ENCODE data around the gene KLHL11. TPM values are rescaled to one million over a fixed set of nuclear protein-coding genes. Genes with fewer than 3 reads are reported as not detected.

KLHL11 gene
- total and polyA plus RNA-seq, 2 of the 8 experiments (the other 6 are each of a cell fraction or from before 2014, with no cell fraction given) = 4.2 to 13.7 TPM

DNA sequence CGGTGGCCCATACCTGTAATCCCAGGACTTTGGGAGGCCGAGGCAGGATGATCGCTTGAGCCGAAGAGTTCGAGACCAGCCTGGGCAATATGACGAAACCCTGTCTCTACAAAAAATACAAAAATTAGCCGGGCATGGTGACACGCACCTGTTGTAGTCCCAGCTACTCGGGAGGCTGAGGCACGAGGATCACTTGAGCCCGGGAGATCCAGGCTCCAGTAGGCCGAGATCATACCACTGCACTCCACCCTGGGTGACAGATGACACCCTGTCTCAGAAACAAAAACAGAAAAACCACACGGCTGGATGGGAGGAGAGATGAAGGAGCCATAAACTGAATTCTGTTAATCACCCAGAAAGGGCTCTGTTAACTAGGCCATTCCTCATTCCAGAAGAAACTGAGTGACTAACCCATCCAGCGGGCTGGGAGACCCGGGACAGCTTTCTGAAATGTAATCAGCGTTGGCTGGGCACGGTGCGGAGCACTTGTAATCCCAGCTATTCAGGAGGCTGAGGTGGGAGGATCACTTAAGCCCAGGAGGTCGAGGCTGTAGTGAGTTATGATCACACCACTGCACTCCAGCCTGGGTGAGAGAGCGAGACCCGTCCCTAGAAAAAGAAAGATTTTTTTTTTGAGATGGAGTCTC is 28.6 kb downstream of the KLHL11 start:
- Histone ChIP-seq H3K79me1 (ENCODE audit: low read depth, low read length) (peaks cover 5% of the 10 kb centered on the region; the same call in 1 of the 2 replicates), H3K18ac (ENCODE audit: extremely low read depth, low read length) (no peak overlapping the region), H4K20me1 (replicated peaks in 1 of 2; ENCODE audit: control insufficient read depth in 1 of 2, insufficient read depth in 2 of 2, low read length in 2 of 2) (no peaks in the 10 kb centered on the region), H3K4me2 (ENCODE audit: insufficient read depth in 1 of 2, low read depth in 2 of 2, low read length in 2 of 2) (peak overlapping the region; percentile 80 to 83), H3K23me2 (ENCODE audit: low read depth, low read length) (peaks cover 6% of the 10 kb centered on the region; the same call in 1 of the 2 replicates), H2BK5ac (ENCODE audit: low read depth, low read length) (no peak overlapping the region), H3K9me3 (ENCODE audit: insufficient read depth in 2 of 2, low read depth in 1 of 2, low read length in 1 of 2) (no peaks in the 10 kb centered on the region), H2AFZ (ENCODE audit: low read length) (peak overlapping the region; percentile 99), H4K8ac (ENCODE audit: extremely low read depth, insufficient read depth, low read length) (peak overlapping the region; percentile 45; the same call in 1 of the 2 replicates), H4K5ac (ENCODE audit: insufficient read length, low read depth, low read length) (no peak overlapping the region), H3K9ac (replicated peaks in 1 of 4; ENCODE audit: extremely low read depth in 1 of 4, low read depth in 3 of 4, low read length in 3 of 4) (0 out of 7 replicates have a peak overlapping the region, but pooled peaks of 1 of the 4 experiments have one; percentile 9), H3K27ac (ENCODE audit: low read depth, low read length) (no peak overlapping the region), H3K79me2 (ENCODE audit: control insufficient read depth in 1 of 2, insufficient read depth in 2 of 2, low read length in 2 of 2) (no peaks in the 10 kb centered on the region), H2BK120ac (replicated peaks; ENCODE audit: low read depth, low read length) (no peak overlapping the region), H2BK12ac (ENCODE audit: low read depth, low read length) (no peak overlapping the region), H2BK20ac (ENCODE audit: low read length) (no peak overlapping the region), H3K14ac (ENCODE audit: insufficient read length) (no peak overlapping the region), H3K27me3 (replicated peaks in 1 of 4; ENCODE audit: control insufficient read depth in 3 of 4, extremely low read depth in 1 of 4, insufficient read depth in 3 of 4, low read length in 3 of 4) (peaks cover 0 to 5% (median 0%) of the 10 kb centered on the region in 4 experiments; a peak in 1 of 7 replicates), H3K36me3 (ENCODE audit: control insufficient read depth in 2 of 4, insufficient read depth in 4 of 4, low read length in 3 of 4) (peaks cover 0 to 12% (median 3%) of the 10 kb centered on the region in 4 experiments; a peak in 4 of 8 replicates), H3K4ac (replicated peaks; ENCODE audit: insufficient read length, low read depth, low read length) (no peak overlapping the region), H3K4me3 (ENCODE audit: extremely low read depth in 1 of 4, insufficient read depth in 2 of 4, low read depth in 3 of 4, low read length in 4 of 4) (peak overlapping the region; percentile 52 to 96 (median 82); a peak in 7 of 8 replicates), H3K4me1 (replicated peaks in 1 of 4; ENCODE audit: control insufficient read depth in 3 of 4, insufficient read depth in 4 of 4, low read length in 3 of 4) (peaks cover 0 to 5% (median 0%) of the 10 kb centered on the region in 4 experiments; a peak in 1 of 7 replicates), H4K91ac (replicated peaks; ENCODE audit: insufficient read length, low read length) (no peak overlapping the region), H3K23ac (ENCODE audit: insufficient read length) (no peak overlapping the region), H2BK15ac (ENCODE audit: low read length) (0 out of 2 replicates have a peak overlapping the region, but pooled peaks have one; percentile 40), H2AK5ac (ENCODE audit: low read depth, low read length) (no peak overlapping the region), H3K56ac (replicated peaks; ENCODE audit: insufficient read length, low read depth, low read length) (no peak overlapping the region)
- POLR2A ChIA-PET (ENCODE audit: partially characterized antibody) = interaction anchor here (0.7 to 3.3 kb wide), 4 partner anchors 12 to 51 kb away, joined by 3 to 18 read pairs (median 10); partner anchors contain the start of gene JUP
- 75% methylated on average over 20 of the region's 21 CpGs; no CpG with 5 or more reads in 1 of the 2 experiments for WGBS, 2 experiments (ENCODE audit: extremely low coverage in 1 of 2, insufficient coverage in 1 of 2, insufficient read length in 1 of 2, insufficient replicate concordance in 2 of 2, low coverage in 1 of 2, low lambda C conversion rate in 2 of 2, missing lambda C conversion rate in 1 of 2)
- TF ChIP-seq EZH2 (IDR thresholded peaks at IDR 0.05; ENCODE audit: low read depth, low read length, severe bottlenecking) (no peak), CHD1 (IDR thresholded peaks at IDR 0.05; ENCODE audit: low read depth, low read length) (no peak), KDM4A (IDR thresholded peaks at IDR 0.05; ENCODE audit: low read depth, low read length, severe bottlenecking) (no peak), CREB1 (IDR thresholded peaks at IDR 0.05) (no peak), POLR2AphosphoS5 (IDR thresholded peaks at IDR 0.05; ENCODE audit: low read depth, low read length) (no peak), BRCA1 (IDR thresholded peaks at IDR 0.05; ENCODE audit: low read depth, low read length) (no peak), GTF2F1 (IDR thresholded peaks at IDR 0.05; ENCODE audit: borderline replicate concordance, low read depth, low read length) (no peak), RBBP5 (IDR thresholded peaks at IDR 0.05; ENCODE audit: borderline replicate concordance, low read depth, low read length) (no peak)
- TF ChIP-seq, protein P1, sequence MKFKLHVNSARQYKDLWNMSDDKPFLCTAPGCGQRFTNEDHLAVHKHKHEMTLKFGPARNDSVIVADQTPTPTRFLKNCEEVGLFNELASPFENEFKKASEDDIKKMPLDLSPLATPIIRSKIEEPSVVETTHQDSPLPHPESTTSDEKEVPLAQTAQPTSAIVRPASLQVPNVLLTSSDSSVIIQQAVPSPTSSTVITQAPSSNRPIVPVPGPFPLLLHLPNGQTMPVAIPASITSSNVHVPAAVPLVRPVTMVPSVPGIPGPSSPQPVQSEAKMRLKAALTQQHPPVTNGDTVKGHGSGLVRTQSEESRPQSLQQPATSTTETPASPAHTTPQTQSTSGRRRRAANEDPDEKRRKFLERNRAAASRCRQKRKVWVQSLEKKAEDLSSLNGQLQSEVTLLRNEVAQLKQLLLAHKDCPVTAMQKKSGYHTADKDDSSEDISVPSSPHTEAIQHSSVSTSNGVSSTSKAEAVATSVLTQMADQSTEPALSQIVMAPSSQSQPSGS (IDR thresholded peaks at IDR 0.05; ENCODE audit: low read length) = no peak
- TF ChIP-seq, protein P2, sequence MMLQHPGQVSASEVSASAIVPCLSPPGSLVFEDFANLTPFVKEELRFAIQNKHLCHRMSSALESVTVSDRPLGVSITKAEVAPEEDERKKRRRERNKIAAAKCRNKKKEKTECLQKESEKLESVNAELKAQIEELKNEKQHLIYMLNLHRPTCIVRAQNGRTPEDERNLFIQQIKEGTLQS (IDR thresholded peaks at IDR 0.05; ENCODE audit: insufficient read depth, low read depth, low read length) = no peak
- CTCF ChIA-PET (ENCODE audit: partially characterized antibody) = interaction anchor here (1.4 kb wide), 1 partner anchor 17 kb away, joined by 3 read pairs; no protein-coding TSS in a partner anchor
- no peak for FAIRE-seq
- DNase-seq (ENCODE audit: low read depth in 1 of 2, low spot score in 2 of 2) = no peak

Data from H1 (cell line).